Rectal smooth muscle tissue (tissue), 1 donor: ENCODE data around the gene PPFIBP2.

Experiments used
- H3K27ac ChIP-seq: one replicate; pipeline ENCODE4 v1.7.0; 2013; ENCODE audit warnings: low read depth, low read length, inconsistent platforms
- H3K27me3 ChIP-seq: one replicate; pipeline ENCODE4 v1.7.0; 2013; ENCODE audit warnings: low read length; ENCODE audit not compliant: control insufficient read depth, insufficient read depth
- H3K36me3 ChIP-seq: one replicate; pipeline ENCODE4 v1.7.0; 2013; ENCODE audit warnings: low read length; ENCODE audit not compliant: control insufficient read depth, insufficient read depth
- H3K4me1 ChIP-seq: one replicate; pipeline ENCODE4 v1.7.0; 2013; ENCODE audit warnings: low read length; ENCODE audit not compliant: control insufficient read depth, insufficient read depth
- H3K4me3 ChIP-seq: one replicate; pipeline ENCODE4 v1.7.0; 2013; ENCODE audit warnings: low read length
- H3K9ac ChIP-seq: one replicate; pipeline ENCODE4 v1.7.0; 2013; ENCODE audit warnings: low read length

PPFIBP2 gene

DNA sequence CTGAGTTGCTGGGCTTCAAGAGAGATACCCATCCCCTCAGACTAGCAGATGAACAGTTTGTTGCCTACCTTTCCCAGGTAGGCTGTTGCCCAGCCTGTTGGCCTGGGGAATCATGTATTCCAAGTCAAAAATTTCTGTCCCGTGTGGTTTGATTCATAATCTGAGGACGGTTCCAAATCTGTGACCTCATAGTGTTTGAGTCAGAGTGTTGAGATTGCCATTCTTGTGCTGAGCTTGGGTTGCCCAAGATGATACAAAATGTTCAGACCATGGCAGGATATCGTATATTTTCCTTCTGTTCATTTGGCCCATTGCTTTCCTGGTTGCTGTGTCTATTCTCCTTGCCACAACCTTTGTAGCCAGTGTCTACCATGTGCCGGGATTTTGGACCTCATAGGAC lies 95.2 kb downstream of the PPFIBP2 start:
- Histone ChIP-seq H3K27ac (no peak overlapping the region), H3K27me3 (no peaks in the 10 kb centered on the region), H3K4me3 (no peak overlapping the region), H3K4me1 (no peaks in the 10 kb centered on the region), H3K36me3 (peaks cover 8% of the 10 kb centered on the region), H3K9ac (no peak overlapping the region)

DNA sequence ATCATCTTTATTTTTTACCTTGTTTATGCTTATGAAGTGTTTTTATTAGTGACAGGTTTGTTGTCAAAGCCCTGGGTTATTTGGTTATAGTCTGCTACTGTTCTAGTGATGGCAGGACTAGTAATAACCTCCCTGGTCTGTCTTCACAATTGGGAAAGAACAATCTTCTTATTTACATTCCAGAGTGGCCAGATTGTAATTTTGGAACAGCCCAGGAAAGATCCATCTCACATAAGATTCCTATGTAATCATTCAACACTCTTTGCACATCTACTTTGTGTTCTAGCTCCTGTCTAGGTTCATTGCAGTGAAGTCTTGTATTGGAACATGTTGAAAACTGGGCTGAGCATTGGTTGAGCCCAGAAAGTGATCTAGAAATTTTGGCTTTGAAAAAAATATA lies 95.7 kb downstream of the PPFIBP2 start:
- Histone ChIP-seq H3K36me3 (peaks cover 8% of the 10 kb centered on the region), H3K27me3 (no peaks in the 10 kb centered on the region), H3K9ac (no peak overlapping the region), H3K4me1 (no peaks in the 10 kb centered on the region), H3K4me3 (no peak overlapping the region), H3K27ac (no peak overlapping the region)

DNA sequence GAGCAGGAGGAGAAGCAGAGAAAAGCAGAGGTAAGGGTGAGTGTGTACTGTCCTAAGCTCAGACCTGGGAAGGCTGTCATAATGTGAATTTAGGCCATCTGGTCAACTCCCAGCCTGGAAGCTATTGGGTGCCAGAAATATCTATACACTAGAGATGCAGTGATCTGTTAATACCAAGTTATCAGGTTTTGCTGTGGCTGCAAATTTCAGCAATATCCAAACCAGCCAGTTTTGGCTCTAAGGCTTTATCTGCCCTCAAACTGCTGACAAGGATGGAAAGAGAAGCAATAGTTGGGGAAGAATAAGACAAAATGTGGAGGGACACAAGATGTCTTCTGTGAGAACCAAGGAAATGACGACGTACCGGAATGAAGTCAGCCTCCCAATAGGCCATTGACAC lies 96.6 kb downstream of the PPFIBP2 start:
- Histone ChIP-seq H3K4me3 (no peak overlapping the region), H3K36me3 (peaks cover 8% of the 10 kb centered on the region), H3K4me1 (no peaks in the 10 kb centered on the region), H3K27ac (no peak overlapping the region), H3K27me3 (no peaks in the 10 kb centered on the region), H3K9ac (no peak overlapping the region)

DNA sequence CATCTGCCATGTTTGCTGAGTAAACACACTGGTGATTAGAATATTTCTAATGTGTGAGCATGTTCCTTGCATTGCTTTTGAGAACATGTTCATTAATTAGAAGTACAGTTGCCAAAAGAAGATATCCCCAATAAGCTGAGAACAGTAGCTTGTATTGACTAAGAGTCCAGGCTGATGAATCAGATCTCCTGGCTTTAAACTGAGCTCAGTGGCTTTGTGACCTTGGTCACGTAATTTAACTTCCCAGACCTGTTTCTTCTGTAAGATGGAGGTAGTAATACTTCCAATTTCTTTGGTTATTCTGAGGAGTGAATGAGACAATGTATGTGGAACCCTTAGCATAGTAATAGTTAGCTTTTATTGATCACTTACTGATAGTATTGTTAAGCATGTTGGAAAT lies 97.6 kb downstream of the PPFIBP2 start:
- Histone ChIP-seq H3K4me1 (no peaks in the 10 kb centered on the region), H3K9ac (no peak overlapping the region), H3K4me3 (no peak overlapping the region), H3K27ac (no peak overlapping the region), H3K36me3 (peaks cover 8% of the 10 kb centered on the region), H3K27me3 (no peaks in the 10 kb centered on the region)

DNA sequence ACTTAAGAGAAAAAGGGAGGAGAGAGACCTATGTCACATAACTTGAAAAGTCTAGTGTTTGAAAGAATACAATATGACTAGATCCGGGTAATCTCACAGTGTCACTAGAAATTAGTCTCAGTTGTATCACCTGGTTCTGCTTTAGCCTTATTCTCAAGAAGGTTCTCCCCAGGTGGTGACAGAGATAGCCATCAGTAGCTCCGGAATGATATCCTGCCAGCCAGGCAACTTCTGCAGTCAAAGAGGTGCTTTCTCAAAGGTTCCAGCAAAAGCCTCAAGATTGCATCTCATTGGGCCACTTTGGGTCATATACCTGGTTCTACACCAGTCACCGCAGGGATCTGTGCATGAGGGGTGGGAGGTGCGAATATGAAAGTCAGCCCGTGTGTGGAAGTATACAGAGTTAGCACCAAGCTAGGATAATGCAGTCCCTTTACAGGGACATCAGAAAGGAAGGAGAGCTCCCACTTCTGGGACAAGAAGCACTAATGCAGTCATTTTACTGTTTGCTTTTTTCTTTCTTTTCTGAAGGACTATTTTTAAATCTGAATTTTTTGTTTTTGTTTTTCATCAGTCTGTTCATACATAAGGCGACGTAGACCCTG lies 98.4 kb downstream of the PPFIBP2 start:
- Histone ChIP-seq H3K27me3 (no peaks in the 10 kb centered on the region), H3K4me3 (no peak overlapping the region), H3K4me1 (no peaks in the 10 kb centered on the region), H3K27ac (no peak overlapping the region), H3K9ac (no peak overlapping the region), H3K36me3 (peaks cover 8% of the 10 kb centered on the region)

DNA sequence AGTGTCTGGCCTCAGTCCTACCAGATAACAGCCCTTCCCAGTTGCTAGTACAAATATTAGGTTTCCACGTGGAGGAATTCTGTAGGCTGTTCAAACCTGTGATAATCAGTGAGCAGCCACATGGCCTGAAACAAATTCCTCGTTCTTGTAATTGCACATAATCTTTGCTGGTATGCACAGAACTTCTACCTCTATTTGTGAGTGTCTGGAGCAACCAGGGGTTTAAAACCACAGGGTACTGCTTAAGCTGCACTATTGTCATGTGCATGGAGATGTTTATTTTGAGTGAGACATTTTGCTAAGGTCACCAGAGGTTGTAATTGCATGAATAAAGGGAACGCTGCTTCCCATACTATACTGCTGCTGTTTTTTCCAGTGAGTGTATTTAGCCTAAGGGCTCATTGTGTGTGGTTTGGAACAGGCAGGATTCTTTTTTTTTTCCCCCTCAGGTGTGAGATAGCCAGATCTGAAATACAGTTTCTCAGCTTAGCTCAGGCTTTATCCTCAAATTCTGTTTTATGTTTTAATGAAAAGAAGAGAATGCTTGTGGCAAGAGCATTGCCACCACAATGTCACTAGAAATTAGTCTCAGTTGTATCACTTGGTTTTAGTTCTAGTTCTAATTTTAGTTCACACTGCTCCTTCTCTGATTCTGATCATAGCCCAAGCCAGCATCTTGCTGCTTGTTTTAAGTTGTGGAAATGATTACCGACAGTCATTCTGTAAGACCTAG lies 99.0 kb downstream of the PPFIBP2 start:
- Histone ChIP-seq H3K27me3 (no peaks in the 10 kb centered on the region), H3K27ac (no peak overlapping the region), H3K36me3 (peaks cover 8% of the 10 kb centered on the region), H3K4me1 (no peaks in the 10 kb centered on the region), H3K4me3 (no peak overlapping the region), H3K9ac (no peak overlapping the region)

DNA sequence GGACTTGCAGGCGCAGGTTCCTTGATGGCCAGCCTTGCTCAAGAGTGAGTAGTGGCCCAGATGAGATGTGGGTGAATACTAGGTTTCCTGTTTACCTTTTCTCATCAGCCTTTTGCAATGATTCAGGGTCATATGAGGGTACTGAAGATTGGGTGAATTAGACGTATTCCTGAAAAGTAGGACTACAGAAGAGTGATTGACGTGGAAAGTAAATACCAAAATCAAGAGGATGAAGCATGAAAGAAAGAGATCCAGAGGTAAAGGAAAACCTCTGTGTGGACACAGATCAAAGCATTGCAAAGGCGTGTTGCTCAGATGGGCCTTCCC lies 99.6 kb downstream of the PPFIBP2 start:
- Histone ChIP-seq H3K36me3 (peaks cover 8% of the 10 kb centered on the region), H3K27ac (no peak overlapping the region), H3K4me1 (no peaks in the 10 kb centered on the region), H3K4me3 (no peak overlapping the region), H3K9ac (no peak overlapping the region), H3K27me3 (no peaks in the 10 kb centered on the region)

DNA sequence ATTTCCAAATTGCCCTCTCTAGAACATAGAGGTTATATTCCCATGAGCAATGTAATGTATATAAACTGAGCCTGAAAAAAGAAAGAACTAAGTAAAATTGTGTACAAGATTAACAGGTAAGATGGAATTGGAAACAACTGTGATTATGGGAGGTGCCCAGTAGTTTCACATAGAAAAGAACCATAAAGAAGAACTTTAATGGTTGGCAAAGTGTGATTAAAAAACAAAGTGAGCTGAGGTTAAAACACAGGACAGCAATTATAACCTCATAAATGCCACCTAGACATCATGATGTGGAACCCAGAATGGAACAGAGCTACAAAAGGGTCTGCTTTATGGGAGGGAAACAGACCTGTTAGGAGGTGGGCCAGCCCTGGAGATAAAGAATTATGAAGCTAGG lies 100.9 kb downstream of the PPFIBP2 start:
- H3K36me3 ChIP-seq = peaks cover 8% of the 10 kb centered on the region
- no peaks in the 10 kb centered on the region for H3K4me1 ChIP-seq
- no peaks in the 10 kb centered on the region for H3K27me3 ChIP-seq
- H3K4me3 ChIP-seq = no peak overlapping the region
- H3K27ac ChIP-seq = no peak overlapping the region
- no peak overlapping the region for H3K9ac ChIP-seq

DNA sequence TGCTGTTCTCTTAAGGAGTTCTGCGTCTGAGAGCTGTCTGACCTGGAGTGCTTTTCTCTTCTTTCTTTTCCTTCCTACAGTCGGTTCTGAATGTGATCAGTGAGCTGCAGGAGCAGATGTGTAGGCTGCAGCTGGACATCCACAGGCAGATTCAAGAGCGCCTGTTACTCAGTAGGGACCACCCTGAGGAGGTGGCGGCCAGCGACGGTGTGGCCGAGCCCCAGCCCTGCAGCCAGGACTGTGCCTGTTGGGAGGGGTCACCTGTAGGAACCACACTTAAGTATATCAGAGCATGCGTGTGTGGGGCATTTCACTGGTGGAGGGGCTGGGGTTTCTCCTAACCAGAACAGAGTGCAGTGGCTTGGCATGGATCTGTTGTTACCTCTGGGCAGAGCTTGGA lies 103.2 kb downstream of the PPFIBP2 start:
- Histone ChIP-seq H3K36me3 (peaks cover 3% of the 10 kb centered on the region), H3K4me1 (no peaks in the 10 kb centered on the region), H3K4me3 (no peak overlapping the region), H3K27me3 (no peaks in the 10 kb centered on the region), H3K9ac (no peak overlapping the region), H3K27ac (no peak overlapping the region)

DNA sequence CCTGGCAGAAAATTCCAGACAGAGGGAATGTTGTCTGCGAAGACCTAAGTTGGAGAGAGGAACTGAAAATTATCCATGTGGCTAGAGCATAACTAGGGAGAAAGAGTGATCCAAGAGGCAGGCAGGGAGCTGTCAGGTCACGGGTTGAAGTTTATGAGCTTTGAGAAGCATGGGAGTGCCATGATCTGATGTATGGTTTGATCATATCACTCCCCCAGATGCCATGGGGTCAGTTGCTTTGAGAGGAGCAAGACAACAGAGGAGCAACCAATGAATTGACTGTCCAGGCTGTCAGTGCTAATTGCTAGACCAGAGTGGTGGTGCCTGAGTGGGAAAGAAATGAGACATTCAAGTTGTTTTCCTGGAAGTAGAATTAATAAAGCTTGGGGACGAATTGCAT lies 105.5 kb downstream of the PPFIBP2 start:
- H3K4me3 ChIP-seq = no peak overlapping the region
- no peak overlapping the region for H3K27ac ChIP-seq
- no peaks in the 10 kb centered on the region for H3K4me1 ChIP-seq
- H3K36me3 ChIP-seq = no peaks in the 10 kb centered on the region
- no peak overlapping the region for H3K9ac ChIP-seq
- no peaks in the 10 kb centered on the region for H3K27me3 ChIP-seq

DNA sequence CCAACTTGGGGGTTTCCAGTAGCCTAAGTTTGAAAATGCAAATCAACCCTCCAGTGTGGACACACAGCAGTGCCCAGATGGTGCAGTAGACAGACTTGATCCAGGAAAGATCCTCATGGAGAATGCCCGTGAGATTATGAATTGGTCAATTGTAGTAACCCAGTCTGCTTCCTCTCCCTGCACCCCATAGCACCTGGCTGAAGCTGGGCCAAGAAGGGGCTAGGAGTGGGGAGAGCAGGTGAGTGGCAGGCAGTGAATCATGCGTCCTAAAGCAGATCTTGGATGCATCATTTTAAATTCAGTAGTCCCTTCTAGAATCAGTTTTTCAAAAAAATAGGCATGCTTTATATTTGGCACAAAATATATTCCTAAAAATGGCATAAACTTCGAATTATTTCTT lies 107.3 kb downstream of the PPFIBP2 start:
- no peak overlapping the region for H3K9ac ChIP-seq
- H3K27me3 ChIP-seq = no peaks in the 10 kb centered on the region
- H3K27ac ChIP-seq = no peak overlapping the region
- no peak overlapping the region for H3K4me3 ChIP-seq
- no peaks in the 10 kb centered on the region for H3K4me1 ChIP-seq
- no peaks in the 10 kb centered on the region for H3K36me3 ChIP-seq

DNA sequence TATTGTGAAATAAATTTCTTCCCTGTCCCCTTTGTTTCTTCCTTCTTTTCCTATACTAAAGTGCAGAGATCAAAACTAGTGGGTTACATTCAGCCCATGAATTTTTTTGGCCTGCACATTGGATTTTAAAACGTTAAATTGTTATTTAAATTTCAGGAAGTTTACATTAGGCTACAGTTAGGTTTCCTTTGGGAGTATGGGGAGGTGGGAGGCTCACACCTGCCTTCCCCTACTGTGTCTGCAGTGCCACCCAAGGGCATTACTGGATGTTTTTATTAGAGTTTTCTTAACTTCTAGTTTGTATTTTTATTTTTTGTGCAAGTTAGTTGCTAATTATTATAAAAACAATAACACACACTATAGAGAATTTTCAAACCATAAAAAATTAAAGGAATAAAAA lies 107.8 kb downstream of the PPFIBP2 start:
- H3K27me3 ChIP-seq = no peaks in the 10 kb centered on the region
- no peaks in the 10 kb centered on the region for H3K4me1 ChIP-seq
- H3K9ac ChIP-seq = no peak overlapping the region
- H3K27ac ChIP-seq = no peak overlapping the region
- H3K4me3 ChIP-seq = no peak overlapping the region
- no peaks in the 10 kb centered on the region for H3K36me3 ChIP-seq

DNA sequence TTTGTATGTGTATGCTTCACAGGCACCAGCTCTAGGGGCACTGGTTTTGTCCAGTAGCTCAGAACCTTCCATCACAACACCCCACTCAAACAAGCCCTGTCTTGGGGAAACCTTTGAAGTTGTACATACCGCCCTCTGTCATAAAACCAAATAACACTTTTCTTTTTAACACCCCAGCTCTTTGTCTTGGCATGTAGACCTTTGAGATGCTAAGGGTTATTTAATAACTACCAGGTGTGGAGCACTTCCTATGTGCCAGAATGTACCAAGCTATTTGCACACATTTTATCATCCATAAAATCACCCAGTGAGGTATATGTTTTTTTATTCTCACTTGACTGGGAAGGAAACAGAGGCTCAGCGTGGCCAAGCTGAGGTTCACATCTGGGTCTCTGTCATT lies 108.9 kb downstream of the PPFIBP2 start:
- Histone ChIP-seq H3K36me3 (no peaks in the 10 kb centered on the region), H3K4me1 (no peaks in the 10 kb centered on the region), H3K27me3 (no peaks in the 10 kb centered on the region), H3K27ac (no peak overlapping the region), H3K9ac (no peak overlapping the region), H3K4me3 (no peak overlapping the region)
